ENCODE measurements around the gene PRPF38B.

GRCh38 chr1:108665771-108666170, 26.3 kb upstream of the PRPF38B start:
- TF ChIP-seq SP1 (CRISPR knock-in tag; conservative IDR thresholded peaks at IDR 0.05): no peak
- TF ChIP-seq CTCF (IDR thresholded peaks at IDR 0.05): no peak
- TF ChIP-seq ZNF121 (CRISPR knock-in tag; IDR thresholded peaks at IDR 0.05): no peak
- TF ChIP-seq MAX (CRISPR knock-in tag; IDR thresholded peaks at IDR 0.05): no peak
- no peak for TF ChIP-seq IRF1 (CRISPR knock-in tag; IDR thresholded peaks at IDR 0.05)
- TF ChIP-seq ELF4 (CRISPR knock-in tag; IDR thresholded peaks at IDR 0.05; ENCODE audit: low read depth): no peak
- no peak for TF ChIP-seq ARID4B (CRISPR knock-in tag; IDR thresholded peaks at IDR 0.05; ENCODE audit: borderline replicate concordance)
- TF ChIP-seq SMAD3 (CRISPR knock-in tag; IDR thresholded peaks at IDR 0.05; ENCODE audit: borderline replicate concordance): no peak

Data from WTC11 (cell line).